Measurements from ENCODE around the gene GNA12. TPM values are rescaled to one million over a fixed set of nuclear protein-coding genes. Genes with fewer than 3 reads are reported as not detected.

Gene GNA12
- polyA plus RNA-seq, 1 of the 3 experiments (the other 2 are of a cell fraction) = 64.8 TPM

DNA sequence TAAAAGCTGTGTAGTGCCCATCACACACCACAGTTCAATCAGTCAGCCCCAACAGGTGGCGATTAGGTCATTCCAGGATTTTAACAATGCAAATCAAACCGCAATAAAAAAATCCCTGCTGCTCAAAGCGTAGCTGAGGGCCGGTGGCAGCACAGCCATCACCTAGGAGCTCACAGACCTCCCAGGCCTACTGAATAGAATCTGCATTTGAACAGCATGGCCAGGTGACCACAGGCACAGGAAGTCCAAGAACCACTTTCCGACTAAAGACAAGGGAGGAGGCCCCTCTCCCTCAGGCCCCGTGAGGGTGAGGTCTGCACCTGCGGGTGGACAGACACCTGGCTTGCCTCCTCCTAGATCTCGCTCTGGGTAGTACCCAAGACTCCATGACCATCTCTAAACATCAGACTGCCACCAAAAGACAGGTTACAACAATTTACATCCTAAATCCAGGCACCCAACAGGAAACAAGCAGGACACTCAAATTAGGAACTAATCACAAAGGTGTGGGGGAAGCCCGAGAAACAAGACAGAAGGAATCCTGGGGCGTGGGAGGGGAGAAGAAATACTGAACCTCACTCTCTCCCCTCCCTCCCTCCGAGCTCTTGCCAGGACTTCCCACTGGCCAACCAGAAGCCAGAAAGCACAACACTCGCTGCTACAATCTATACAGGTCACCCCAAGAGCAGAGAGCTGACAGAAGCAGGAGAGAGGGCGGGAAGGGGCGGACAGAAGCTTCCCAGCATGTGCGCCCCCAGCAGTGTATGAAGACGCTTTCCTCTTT lies 19.2 kb downstream of the GNA12 start:
- WGBS (ENCODE audit: low lambda C conversion rate) = 96% methylated on average over 16 of the region's 16 CpGs
- H3K27me3 ChIP-seq (ENCODE audit: insufficient read depth) = no peaks in the 10 kb centered on the region
- DNase-seq = no peak
- H3K9me2 ChIP-seq = no peaks in the 10 kb centered on the region
- TF ChIP-seq MEF2A (IDR thresholded peaks at IDR 0.05; ENCODE audit: borderline replicate concordance, low read depth) (no peak), FOXJ3 (CRISPR knock-in tag; IDR thresholded peaks at IDR 0.05) (no peak)
- TF ChIP-seq, protein P1, sequence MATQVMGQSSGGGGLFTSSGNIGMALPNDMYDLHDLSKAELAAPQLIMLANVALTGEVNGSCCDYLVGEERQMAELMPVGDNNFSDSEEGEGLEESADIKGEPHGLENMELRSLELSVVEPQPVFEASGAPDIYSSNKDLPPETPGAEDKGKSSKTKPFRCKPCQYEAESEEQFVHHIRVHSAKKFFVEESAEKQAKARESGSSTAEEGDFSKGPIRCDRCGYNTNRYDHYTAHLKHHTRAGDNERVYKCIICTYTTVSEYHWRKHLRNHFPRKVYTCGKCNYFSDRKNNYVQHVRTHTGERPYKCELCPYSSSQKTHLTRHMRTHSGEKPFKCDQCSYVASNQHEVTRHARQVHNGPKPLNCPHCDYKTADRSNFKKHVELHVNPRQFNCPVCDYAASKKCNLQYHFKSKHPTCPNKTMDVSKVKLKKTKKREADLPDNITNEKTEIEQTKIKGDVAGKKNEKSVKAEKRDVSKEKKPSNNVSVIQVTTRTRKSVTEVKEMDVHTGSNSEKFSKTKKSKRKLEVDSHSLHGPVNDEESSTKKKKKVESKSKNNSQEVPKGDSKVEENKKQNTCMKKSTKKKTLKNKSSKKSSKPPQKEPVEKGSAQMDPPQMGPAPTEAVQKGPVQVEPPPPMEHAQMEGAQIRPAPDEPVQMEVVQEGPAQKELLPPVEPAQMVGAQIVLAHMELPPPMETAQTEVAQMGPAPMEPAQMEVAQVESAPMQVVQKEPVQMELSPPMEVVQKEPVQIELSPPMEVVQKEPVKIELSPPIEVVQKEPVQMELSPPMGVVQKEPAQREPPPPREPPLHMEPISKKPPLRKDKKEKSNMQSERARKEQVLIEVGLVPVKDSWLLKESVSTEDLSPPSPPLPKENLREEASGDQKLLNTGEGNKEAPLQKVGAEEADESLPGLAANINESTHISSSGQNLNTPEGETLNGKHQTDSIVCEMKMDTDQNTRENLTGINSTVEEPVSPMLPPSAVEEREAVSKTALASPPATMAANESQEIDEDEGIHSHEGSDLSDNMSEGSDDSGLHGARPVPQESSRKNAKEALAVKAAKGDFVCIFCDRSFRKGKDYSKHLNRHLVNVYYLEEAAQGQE (IDR thresholded peaks at IDR 0.05; ENCODE audit: low read depth, low read length) = no peak
- H3K4me1 ChIP-seq (ENCODE audit: control insufficient read depth in 1 of 2, insufficient read depth in 2 of 2, low read depth in 1 of 2, low read length in 1 of 2) = peaks cover 18 to 27% of the 10 kb centered on the region in 2 experiments; a peak in 3 of 4 replicates
- H2AFZ ChIP-seq (ENCODE audit: low read depth) = no peak overlapping the region
- H3K36me3 ChIP-seq (replicated peaks in 1 of 2; ENCODE audit: control insufficient read depth in 1 of 2, insufficient read depth in 2 of 2, low read length in 1 of 2) = no peaks in the 10 kb centered on the region
- peaks cover 38% of the 10 kb centered on the region for H3F3A ChIP-seq (replicated peaks; ENCODE audit: insufficient read depth)
- ChIA-PET POLR2A (no interaction called here), CTCF (interaction anchor here (1.0 to 1.7 kb wide), 4 partner anchors 25 to 65 kb away, joined by 3 to 4 read pairs (median 3); no protein-coding TSS in a partner anchor)
- H3K79me2 ChIP-seq (ENCODE audit: insufficient read depth) = peaks cover 85% of the 10 kb centered on the region
- no peak overlapping the region for H3K4me2 ChIP-seq
- H4K20me1 ChIP-seq (ENCODE audit: insufficient read depth) = peaks cover 4% of the 10 kb centered on the region
- H3K27ac ChIP-seq (ENCODE audit: low read depth in 2 of 2, low read length in 1 of 2) = no peak overlapping the region
- H3K4me3 ChIP-seq (ENCODE audit: low read depth in 2 of 2, low read length in 1 of 2) = no peak overlapping the region
- no peaks in the 10 kb centered on the region for H3K9me3 ChIP-seq
- no peak overlapping the region for H3K9ac ChIP-seq

DNA sequence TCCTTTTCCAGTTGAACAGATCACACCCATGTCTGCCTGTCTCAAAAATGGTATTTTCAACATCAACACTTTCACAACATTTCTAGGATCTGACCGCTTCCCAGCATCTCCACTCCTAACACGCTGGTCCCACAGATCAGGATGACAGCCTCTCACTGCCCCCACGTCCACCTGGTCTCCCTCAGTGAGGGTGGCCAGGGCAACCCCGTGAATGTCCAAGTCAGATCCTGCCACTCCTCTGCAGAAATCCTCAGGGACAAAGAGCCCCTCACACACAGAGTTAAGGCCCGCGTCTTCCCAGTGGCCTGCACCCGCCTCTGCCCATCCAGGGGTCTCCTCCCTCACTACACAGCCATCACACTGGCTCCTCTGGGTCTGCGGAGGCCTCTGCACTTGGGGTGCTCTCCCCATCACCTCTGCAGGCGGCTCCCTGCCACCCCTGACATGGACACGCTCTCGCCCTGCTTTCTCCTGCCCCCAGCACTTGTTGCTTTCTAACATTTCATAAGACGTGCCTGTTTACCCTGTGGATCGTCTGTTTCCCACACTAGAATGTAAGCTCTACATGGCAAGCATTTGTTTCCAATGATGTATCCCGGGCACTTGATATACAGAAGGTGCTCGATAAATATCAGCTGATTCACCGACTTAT lies 20.0 kb downstream of the GNA12 start:
- peaks cover 89% of the 10 kb centered on the region for H3K79me2 ChIP-seq (ENCODE audit: insufficient read depth)
- no peaks in the 10 kb centered on the region for H3K27me3 ChIP-seq (ENCODE audit: insufficient read depth)
- TF ChIP-seq GABPA (IDR thresholded peaks at IDR 0.05; ENCODE audit: low read depth) (no peak), RCOR1 (IDR thresholded peaks at IDR 0.05; ENCODE audit: low read length) (no peak), TAF1 (IDR thresholded peaks at IDR 0.05; ENCODE audit: borderline replicate concordance, low read depth, low read length) (no peak), RXRA (IDR thresholded peaks at IDR 0.05; ENCODE audit: borderline replicate concordance, low read depth) (no peak), FOXJ3 (CRISPR knock-in tag; IDR thresholded peaks at IDR 0.05) (no peak), RAD21 (IDR thresholded peaks at IDR 0.05; ENCODE audit: low read length) (no peak), FOXM1 (IDR thresholded peaks at IDR 0.05; ENCODE audit: low read depth) (no peak), EZH2phosphoT487 (IDR thresholded peaks at IDR 0.05; ENCODE audit: borderline replicate concordance, low read depth) (no peak), TCF12 (IDR thresholded peaks at IDR 0.05) (no peak), ELF1 (IDR thresholded peaks at IDR 0.05) (no peak), PBX3 (IDR thresholded peaks at IDR 0.05) (no peak), CHD2 (IDR thresholded peaks at IDR 0.05; ENCODE audit: low read length, partially characterized antibody) (no peak), MEF2A (IDR thresholded peaks at IDR 0.05; ENCODE audit: borderline replicate concordance, low read depth) (no peak)
- TF ChIP-seq, protein P2, sequence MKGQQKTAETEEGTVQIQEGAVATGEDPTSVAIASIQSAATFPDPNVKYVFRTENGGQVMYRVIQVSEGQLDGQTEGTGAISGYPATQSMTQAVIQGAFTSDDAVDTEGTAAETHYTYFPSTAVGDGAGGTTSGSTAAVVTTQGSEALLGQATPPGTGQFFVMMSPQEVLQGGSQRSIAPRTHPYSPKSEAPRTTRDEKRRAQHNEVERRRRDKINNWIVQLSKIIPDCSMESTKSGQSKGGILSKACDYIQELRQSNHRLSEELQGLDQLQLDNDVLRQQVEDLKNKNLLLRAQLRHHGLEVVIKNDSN (IDR thresholded peaks at IDR 0.05; ENCODE audit: borderline replicate concordance, low read depth) = no peak
- TF ChIP-seq, protein P3, sequence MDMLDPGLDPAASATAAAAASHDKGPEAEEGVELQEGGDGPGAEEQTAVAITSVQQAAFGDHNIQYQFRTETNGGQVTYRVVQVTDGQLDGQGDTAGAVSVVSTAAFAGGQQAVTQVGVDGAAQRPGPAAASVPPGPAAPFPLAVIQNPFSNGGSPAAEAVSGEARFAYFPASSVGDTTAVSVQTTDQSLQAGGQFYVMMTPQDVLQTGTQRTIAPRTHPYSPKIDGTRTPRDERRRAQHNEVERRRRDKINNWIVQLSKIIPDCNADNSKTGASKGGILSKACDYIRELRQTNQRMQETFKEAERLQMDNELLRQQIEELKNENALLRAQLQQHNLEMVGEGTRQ (IDR thresholded peaks at IDR 0.05; ENCODE audit: borderline replicate concordance, low read depth, low read length) = no peak
- H3K4me3 ChIP-seq (ENCODE audit: low read depth in 2 of 2, low read length in 1 of 2) = no peak overlapping the region
- no peaks in the 10 kb centered on the region for H3K9me2 ChIP-seq
- H4K20me1 ChIP-seq (ENCODE audit: insufficient read depth) = peaks cover 4% of the 10 kb centered on the region
- H3K9ac ChIP-seq = no peak overlapping the region
- H3K36me3 ChIP-seq (replicated peaks in 1 of 2; ENCODE audit: control insufficient read depth in 1 of 2, insufficient read depth in 2 of 2, low read length in 1 of 2) = no peaks in the 10 kb centered on the region
- DNase-seq = no peak
- 92% methylated on average over 16 of the region's 16 CpGs for WGBS (ENCODE audit: low lambda C conversion rate)
- no peaks in the 10 kb centered on the region for H3K9me3 ChIP-seq
- ChIA-PET CTCF (interaction anchor here (1.0 to 1.7 kb wide), 3 partner anchors 25 to 38 kb away, joined by 3 to 4 read pairs (median 3); no protein-coding TSS in a partner anchor), POLR2A (no interaction called here)
- peaks cover 41% of the 10 kb centered on the region for H3F3A ChIP-seq (replicated peaks; ENCODE audit: insufficient read depth)
- H3K27ac ChIP-seq (ENCODE audit: low read depth in 2 of 2, low read length in 1 of 2) = no peak overlapping the region
- H2AFZ ChIP-seq (ENCODE audit: low read depth) = no peak overlapping the region
- H3K4me2 ChIP-seq = no peak overlapping the region
- peaks cover 18 to 27% of the 10 kb centered on the region in 2 experiments; a peak in 3 of 4 replicates for H3K4me1 ChIP-seq (ENCODE audit: control insufficient read depth in 1 of 2, insufficient read depth in 2 of 2, low read depth in 1 of 2, low read length in 1 of 2)
